Measurements from ENCODE around the gene COLEC11. TPM values are rescaled to one million over a fixed set of nuclear protein-coding genes. Genes with fewer than 3 reads are reported as not detected.

The COLEC11 gene
- total and polyA plus RNA-seq, 12 donors, result 16.8 to 155 (median 69.3) TPM

DNA sequence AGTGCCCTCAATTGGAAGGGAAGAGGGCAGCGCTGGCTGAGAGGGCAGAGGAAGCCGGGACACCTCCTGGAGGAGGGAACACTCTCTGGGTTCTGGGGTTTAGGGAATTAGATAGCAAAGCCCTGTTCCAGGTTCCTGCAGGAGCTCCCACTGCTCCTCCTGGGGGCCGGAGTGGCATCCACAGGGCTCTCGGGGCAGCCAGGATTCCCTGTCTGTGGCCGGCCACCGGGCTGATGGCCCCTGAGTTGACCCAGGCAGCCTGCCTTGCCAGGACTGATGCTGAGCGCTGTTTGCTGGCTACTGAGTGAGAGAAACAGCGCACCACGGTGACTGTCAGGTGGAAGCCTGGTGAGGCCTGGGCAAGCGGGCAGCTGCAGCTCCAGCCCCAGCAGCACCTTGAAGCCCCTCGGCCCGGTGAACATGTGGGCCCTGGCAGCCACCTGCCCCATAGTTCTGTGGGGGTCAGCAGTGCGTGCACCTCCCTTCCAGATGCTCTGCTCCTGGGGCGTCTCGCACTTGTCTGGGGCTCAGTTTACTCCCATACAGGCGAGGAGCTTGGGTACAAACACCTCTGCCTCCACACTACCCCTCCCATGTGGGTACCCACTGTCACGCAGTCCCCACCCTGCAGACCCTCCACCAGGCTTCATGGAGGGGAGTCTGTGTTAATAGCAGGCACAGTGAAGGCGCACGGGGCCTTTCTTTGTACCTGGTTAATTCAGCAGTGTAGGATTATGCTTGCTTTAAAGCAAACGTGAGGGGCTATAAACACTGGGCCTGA is 55.4 kb downstream of the COLEC11 start:
- Histone ChIP-seq H3K27me3 (no peaks in the 10 kb centered on the region), H3K4me1 (replicated peaks in 1 of 2) (peaks cover 0 to 15% of the 10 kb centered on the region in 2 donors), H3K4me3 (no peak overlapping the region), H3K27ac (peak overlapping the region in 2 of 5 donors; percentile 35 to 47), H3K9me3 (replicated peaks in 1 of 3) (no peaks in the 10 kb centered on the region), H3K36me3 (replicated peaks in 1 of 2) (no peaks in the 10 kb centered on the region)
- DNase-seq, result no peak
- no peak for TF ChIP-seq CTCF (IDR thresholded peaks at IDR 0.05)
- no peak for TF ChIP-seq POLR2A (IDR thresholded peaks at IDR 0.05)
- 55 to 71% (median 70%) methylated on average over 8 to 20 of the region's 20 CpGs for WGBS, 4 donors
- intact Hi-C loops (cut with DNase I), result no loop called here

- H3K27me3 ChIP-seq, result no peaks in the 10 kb centered on the region
- H3K9me3 ChIP-seq (replicated peaks in 1 of 3), result no peaks in the 10 kb centered on the region
- intact Hi-C loops (cut with DNase I), result no loop called here
- DNase-seq, result peak; percentile 57 to 88 (median 72)
- TF ChIP-seq CTCF (IDR thresholded peaks at IDR 0.05), result no peak
- peak overlapping the region in 4 of 5 donors; percentile 38 to 80 (median 75) for H3K27ac ChIP-seq
- peak overlapping the region in 1 of 4 donors; percentile 20 for H3K4me3 ChIP-seq
- H3K36me3 ChIP-seq (replicated peaks in 1 of 2), result no peaks in the 10 kb centered on the region
- H3K4me1 ChIP-seq (replicated peaks in 1 of 2), result peaks cover 3 to 19% of the 10 kb centered on the region in 2 donors
- WGBS, 4 donors, result 14 to 34% (median 21%) methylated on average over 25 to 45 of the region's 45 CpGs
These were observed 57.1 kb downstream of the COLEC11 start for GRCh38 chr2:3651691-3652648.

DNA sequence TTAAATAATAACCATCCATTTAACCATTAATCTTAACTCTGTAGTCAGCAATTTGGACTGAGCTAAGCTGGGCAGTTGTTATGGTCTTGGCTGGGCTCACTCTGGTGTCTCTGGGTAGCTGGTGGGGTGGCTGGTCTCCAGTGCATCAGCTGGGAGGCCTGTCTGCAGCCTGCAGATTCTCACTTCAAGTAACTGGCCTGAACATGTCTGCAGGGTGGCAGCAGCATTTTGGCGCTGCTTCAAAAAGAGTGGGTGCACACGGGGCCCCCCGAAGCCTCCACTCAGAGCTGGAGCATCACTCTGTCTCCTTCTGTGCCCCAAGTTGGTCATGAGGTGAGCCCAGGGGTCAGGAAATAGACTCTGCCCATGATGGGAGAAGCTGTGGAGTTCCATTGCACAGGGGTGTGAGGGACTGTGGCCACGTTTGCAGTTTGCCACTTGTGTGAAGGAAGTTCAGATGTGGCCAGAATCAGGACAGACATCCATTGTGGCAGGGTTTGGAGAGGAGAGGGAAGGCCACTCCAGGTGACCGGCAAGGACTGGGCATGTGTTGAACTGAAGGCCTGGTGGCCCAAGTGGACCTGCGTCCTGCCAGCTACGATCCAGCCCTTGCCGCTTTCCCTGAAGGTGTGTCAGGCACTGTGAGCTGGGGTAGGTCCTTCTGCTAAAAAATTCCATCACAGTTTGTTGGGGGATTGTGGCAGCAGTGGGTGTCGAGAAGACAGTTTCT is 58.1 kb downstream of the COLEC11 start:
- H3K9me3 ChIP-seq (replicated peaks in 1 of 3), result no peaks in the 10 kb centered on the region
- intact Hi-C loops (cut with DNase I), result no loop called here
- no peak for TF ChIP-seq POLR2A (IDR thresholded peaks at IDR 0.05)
- no peak for TF ChIP-seq CTCF (IDR thresholded peaks at IDR 0.05)
- no peak for DNase-seq
- WGBS, 4 donors, result 86 to 96% (median 96%) methylated on average over 4 to 9 of the region's 9 CpGs
- peak overlapping the region in 1 of 5 donors; percentile 80 for H3K27ac ChIP-seq
- H3K4me1 ChIP-seq (replicated peaks in 1 of 2), result peaks cover 6 to 29% of the 10 kb centered on the region in 2 donors
- no peaks in the 10 kb centered on the region for H3K36me3 ChIP-seq (replicated peaks in 1 of 2)
- H3K4me3 ChIP-seq, result no peak overlapping the region
- H3K27me3 ChIP-seq, result no peaks in the 10 kb centered on the region

Measured in adrenal gland (tissue), 12 donors.